AG04450 (cell line): Measurements from ENCODE around the gene FAM20C. TPM values are rescaled to one million over a fixed set of nuclear protein-coding genes. Genes with fewer than 3 reads are reported as not detected.

ENCODE experiments used
- CTCF ChIA-PET: fragments of 300-600, 350-600 bp; formaldehyde crosslinking; extraction: SDS; loops from one replicate; lab custom pipeline; 2022; ENCODE audit warnings: antibody characterized with exemption, inconsistent platforms; lab: Charles Lee
- POLR2A ChIA-PET: fragments of 350-600 bp; formaldehyde crosslinking; extraction: SDS; loops from one replicate; lab custom pipeline; 2021; ENCODE audit warnings: antibody characterized with exemption, inconsistent platforms; lab: Yijun Ruan, JAX
- DNase-seq: peaks from one replicate; pipeline ENCODE4 v3.0.0-alpha.2; 2011; ENCODE audit warnings: low read depth, low spot score
- H3K27ac ChIP-seq: one replicate; pipeline ENCODE4 v1.5.1; 2012; ENCODE audit warnings: low read depth, low read length, control low read depth
- H3K27me3 ChIP-seq: one replicate; pipeline ENCODE4 v1.6.0; 2012; ENCODE audit warnings: low read length; ENCODE audit not compliant: control insufficient read depth, insufficient read depth
- H3K4me3 ChIP-seq: 2 replicates; pipeline ENCODE4 v1.5.1; 2011; ENCODE audit warnings: mild to moderate bottlenecking, low read depth, low read length, control low read depth
- H3K9me3 ChIP-seq: 2 replicates; pipeline ENCODE4 v1.5.1; 2012; ENCODE audit warnings: low read length; ENCODE audit not compliant: control insufficient read depth, insufficient read depth
- polyA plus RNA-seq: library from polyadenylated mRNA; depleted of rRNA; stranded (reverse); fragments of >200 nt; gene quantifications from 2 replicates; pipeline ENCODE4 v1.2.3, GENCODE V29; 2011
- TF ChIP-seq, protein P1 (sequence below): IDR thresholded peaks from 2 replicates; pipeline ENCODE4 v1.5.1; 2011; ENCODE audit warnings: low read depth, low read length, control low read depth, inconsistent platforms

FAM20C gene
- polyA plus RNA-seq, 1 experiment: 34.5 TPM

DNA sequence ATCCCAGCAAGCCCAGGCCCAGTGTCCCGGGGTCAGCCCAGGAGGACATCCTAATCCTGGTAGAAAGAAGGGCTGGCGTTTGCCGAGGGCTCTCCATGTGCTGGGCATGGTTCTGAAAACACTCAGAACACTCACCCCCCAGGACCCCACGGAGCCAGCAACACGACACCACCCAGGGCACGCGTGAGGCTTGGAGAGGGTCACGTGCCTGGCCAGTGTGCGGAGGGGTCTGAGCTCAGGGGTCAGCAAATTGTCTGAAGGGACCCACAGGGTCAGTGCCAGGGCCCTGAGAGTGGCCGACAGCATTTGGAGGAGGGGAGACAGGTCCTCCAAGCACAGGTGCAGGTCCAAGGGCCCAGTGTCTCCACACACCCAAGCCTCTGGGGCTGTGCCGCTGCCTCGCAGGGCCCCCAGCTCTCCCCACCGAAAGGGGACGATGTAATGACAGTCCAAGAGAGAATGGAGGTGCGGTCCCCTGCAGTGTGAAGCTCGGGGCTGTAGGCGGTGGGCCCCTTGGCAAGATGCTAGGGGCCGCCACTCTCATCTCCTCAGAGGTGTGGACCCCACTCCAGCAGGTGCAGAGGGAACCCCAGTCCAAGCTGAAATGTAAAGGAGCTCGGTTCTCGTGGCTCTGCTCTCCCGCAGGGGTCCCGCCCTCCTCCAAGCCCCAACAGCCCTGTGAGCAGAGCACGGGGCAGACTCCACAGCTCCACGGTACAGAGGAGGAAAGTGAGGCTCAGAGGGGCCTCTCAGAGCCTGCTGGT, 105.4 kb downstream of the FAM20C start:
- TF ChIP-seq, protein P1, sequence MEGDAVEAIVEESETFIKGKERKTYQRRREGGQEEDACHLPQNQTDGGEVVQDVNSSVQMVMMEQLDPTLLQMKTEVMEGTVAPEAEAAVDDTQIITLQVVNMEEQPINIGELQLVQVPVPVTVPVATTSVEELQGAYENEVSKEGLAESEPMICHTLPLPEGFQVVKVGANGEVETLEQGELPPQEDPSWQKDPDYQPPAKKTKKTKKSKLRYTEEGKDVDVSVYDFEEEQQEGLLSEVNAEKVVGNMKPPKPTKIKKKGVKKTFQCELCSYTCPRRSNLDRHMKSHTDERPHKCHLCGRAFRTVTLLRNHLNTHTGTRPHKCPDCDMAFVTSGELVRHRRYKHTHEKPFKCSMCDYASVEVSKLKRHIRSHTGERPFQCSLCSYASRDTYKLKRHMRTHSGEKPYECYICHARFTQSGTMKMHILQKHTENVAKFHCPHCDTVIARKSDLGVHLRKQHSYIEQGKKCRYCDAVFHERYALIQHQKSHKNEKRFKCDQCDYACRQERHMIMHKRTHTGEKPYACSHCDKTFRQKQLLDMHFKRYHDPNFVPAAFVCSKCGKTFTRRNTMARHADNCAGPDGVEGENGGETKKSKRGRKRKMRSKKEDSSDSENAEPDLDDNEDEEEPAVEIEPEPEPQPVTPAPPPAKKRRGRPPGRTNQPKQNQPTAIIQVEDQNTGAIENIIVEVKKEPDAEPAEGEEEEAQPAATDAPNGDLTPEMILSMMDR: no peak
- ChIA-PET CTCF (no interaction called here), POLR2A (no interaction called here)
- H3K4me3 ChIP-seq: no peak overlapping the region
- no peak overlapping the region for H3K27ac ChIP-seq
- peaks cover 21% of the 10 kb centered on the region for H3K27me3 ChIP-seq
- no peak for DNase-seq
- peaks cover 16% of the 10 kb centered on the region for H3K9me3 ChIP-seq

DNA sequence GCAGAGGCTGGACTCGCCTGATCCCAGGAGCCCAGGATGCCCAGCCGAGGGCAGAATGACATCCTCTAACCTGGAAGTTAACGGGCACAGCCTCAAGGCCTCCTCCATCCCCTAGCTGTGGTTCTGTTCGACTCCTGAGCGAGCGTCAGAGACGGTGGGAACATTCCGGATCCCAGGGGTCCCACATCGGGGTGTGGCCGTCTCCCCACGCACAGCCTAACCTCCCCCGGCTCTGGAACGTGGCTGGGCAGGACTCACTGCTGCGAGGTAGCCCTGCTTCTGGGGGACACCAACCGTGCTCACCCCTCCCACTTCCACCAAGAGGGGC, 106.0 kb downstream of the FAM20C start:
- TF ChIP-seq, protein P1: no peak
- no peak overlapping the region for H3K27ac ChIP-seq
- CTCF ChIA-PET: no interaction called here
- peaks cover 20% of the 10 kb centered on the region for H3K9me3 ChIP-seq
- H3K27me3 ChIP-seq: peaks cover 17% of the 10 kb centered on the region
- no peak overlapping the region for H3K4me3 ChIP-seq
- POLR2A ChIA-PET: no interaction called here
- DNase-seq: no peak

DNA sequence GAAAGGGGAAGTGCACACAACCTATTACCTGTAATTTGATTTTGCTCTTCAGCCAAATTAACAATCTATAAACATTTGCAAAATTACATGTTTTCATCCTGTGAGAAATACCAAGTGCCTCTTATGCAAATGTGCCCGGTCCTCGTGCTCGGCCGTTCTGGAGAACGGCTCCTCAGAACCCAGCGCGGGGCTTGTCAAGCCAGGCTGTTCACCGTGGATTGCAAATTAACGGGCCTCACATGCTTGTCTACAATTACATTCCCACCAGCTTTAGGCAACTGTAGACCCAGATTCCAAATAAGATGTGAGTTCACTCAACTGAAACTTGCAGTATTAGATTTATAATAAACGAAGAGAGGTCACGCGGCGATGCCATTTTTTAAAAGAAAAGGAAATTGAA, 106.4 kb downstream of the FAM20C start:
- Histone ChIP-seq H3K9me3 (peaks cover 23% of the 10 kb centered on the region), H3K27me3 (peaks cover 14% of the 10 kb centered on the region), H3K4me3 (no peak overlapping the region), H3K27ac (no peak overlapping the region)
- TF ChIP-seq, protein P1: no peak
- ChIA-PET CTCF (no interaction called here), POLR2A (no interaction called here)
- no peak for DNase-seq

GRCh38 chr7:299169-299568, 106.8 kb downstream of the FAM20C start:
- H3K27ac ChIP-seq: no peak overlapping the region
- no peak overlapping the region for H3K4me3 ChIP-seq
- no peak for DNase-seq
- TF ChIP-seq, protein P1: no peak
- POLR2A ChIA-PET: no interaction called here
- H3K27me3 ChIP-seq: peaks cover 10% of the 10 kb centered on the region
- H3K9me3 ChIP-seq: peaks cover 28% of the 10 kb centered on the region
- CTCF ChIA-PET: no interaction called here

- ChIA-PET CTCF (no interaction called here), POLR2A (no interaction called here)
- H3K27me3 ChIP-seq: peaks cover 5% of the 10 kb centered on the region
- no peak overlapping the region for H3K4me3 ChIP-seq
- DNase-seq: no peak
- TF ChIP-seq, protein P1: no peak
- H3K9me3 ChIP-seq: peaks cover 28% of the 10 kb centered on the region
- H3K27ac ChIP-seq: no peak overlapping the region
Observed at GRCh38 chr7:299628-300027, 107.3 kb downstream of the FAM20C start.
